ENCODE measurements around the gene PLEKHA3. TPM values are rescaled to one million over a fixed set of nuclear protein-coding genes. Genes with fewer than 3 reads are reported as not detected.

PLEKHA3 gene
- total and polyA plus RNA-seq, 2 experiments from 2014 or later: 8.8 to 15.2 TPM

- TF ChIP-seq EZH2phosphoT487 (IDR thresholded peaks at IDR 0.05; ENCODE audit: unreplicated experiment) (no peak), ZNF331 (CRISPR knock-in tag; IDR thresholded peaks at IDR 0.05; ENCODE audit: low read depth) (no peak), JUNB (IDR thresholded peaks at IDR 0.05; ENCODE audit: unreplicated experiment) (no peak), POLR2AphosphoS5 (IDR thresholded peaks at IDR 0.05; ENCODE audit: low read depth) (no peak)
These were observed 5.7 kb upstream of the PLEKHA3 start (continued) for GRCh38 chr2:178474560-178474959.

DNA sequence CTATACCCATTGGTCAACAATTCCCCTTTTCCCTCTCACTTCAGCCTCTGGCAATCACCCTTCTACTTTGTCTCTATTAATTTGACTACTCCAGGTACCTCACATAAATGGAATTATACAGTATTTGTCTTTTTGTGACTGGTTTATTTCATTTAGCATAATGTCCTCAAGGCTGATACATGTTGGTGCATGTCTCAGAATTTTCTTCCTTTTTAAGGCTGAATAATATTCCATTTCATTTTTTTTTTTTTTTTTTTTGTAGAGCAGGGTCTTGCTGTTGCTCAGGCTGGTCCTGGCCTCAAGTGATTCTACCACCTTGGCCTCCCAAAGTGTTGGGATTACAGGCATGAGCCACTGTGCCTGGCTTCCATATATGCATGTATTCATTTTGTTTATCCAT is 3.8 kb upstream of the PLEKHA3 start:
- TF ChIP-seq EZH2phosphoT487 (IDR thresholded peaks at IDR 0.05; ENCODE audit: unreplicated experiment) (no peak), CREB1 (CRISPR knock-in tag; IDR thresholded peaks at IDR 0.05; ENCODE audit: low read depth) (no peak), STAT1 (IDR thresholded peaks at IDR 0.05; ENCODE audit: unreplicated experiment) (no peak), CTCF (conservative IDR thresholded peaks at IDR 0.05; ENCODE audit: low read depth in 2 of 2) (no peak), NANOG (IDR thresholded peaks at IDR 0.05; ENCODE audit: borderline replicate concordance) (no peak), EZH2 (IDR thresholded peaks at IDR 0.05; ENCODE audit: low read depth, unreplicated experiment) (no peak), ZNF331 (CRISPR knock-in tag; IDR thresholded peaks at IDR 0.05; ENCODE audit: low read depth) (no peak), POLR2AphosphoS5 (IDR thresholded peaks at IDR 0.05; ENCODE audit: low read depth) (no peak), JUNB (IDR thresholded peaks at IDR 0.05; ENCODE audit: unreplicated experiment) (no peak)
- TF ChIP-seq, protein P1, sequence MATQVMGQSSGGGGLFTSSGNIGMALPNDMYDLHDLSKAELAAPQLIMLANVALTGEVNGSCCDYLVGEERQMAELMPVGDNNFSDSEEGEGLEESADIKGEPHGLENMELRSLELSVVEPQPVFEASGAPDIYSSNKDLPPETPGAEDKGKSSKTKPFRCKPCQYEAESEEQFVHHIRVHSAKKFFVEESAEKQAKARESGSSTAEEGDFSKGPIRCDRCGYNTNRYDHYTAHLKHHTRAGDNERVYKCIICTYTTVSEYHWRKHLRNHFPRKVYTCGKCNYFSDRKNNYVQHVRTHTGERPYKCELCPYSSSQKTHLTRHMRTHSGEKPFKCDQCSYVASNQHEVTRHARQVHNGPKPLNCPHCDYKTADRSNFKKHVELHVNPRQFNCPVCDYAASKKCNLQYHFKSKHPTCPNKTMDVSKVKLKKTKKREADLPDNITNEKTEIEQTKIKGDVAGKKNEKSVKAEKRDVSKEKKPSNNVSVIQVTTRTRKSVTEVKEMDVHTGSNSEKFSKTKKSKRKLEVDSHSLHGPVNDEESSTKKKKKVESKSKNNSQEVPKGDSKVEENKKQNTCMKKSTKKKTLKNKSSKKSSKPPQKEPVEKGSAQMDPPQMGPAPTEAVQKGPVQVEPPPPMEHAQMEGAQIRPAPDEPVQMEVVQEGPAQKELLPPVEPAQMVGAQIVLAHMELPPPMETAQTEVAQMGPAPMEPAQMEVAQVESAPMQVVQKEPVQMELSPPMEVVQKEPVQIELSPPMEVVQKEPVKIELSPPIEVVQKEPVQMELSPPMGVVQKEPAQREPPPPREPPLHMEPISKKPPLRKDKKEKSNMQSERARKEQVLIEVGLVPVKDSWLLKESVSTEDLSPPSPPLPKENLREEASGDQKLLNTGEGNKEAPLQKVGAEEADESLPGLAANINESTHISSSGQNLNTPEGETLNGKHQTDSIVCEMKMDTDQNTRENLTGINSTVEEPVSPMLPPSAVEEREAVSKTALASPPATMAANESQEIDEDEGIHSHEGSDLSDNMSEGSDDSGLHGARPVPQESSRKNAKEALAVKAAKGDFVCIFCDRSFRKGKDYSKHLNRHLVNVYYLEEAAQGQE (IDR thresholded peaks at IDR 0.05; ENCODE audit: unreplicated experiment): no peak
- H4K20me1 ChIP-seq (replicated peaks; ENCODE audit: insufficient read depth): no peaks in the 10 kb centered on the region
- H3K27me3 ChIP-seq (ENCODE audit: insufficient read depth): 0 out of 2 replicates have a peak, but pooled peaks cover 8% of the 10 kb centered on the region
- H3F3A ChIP-seq (replicated peaks; ENCODE audit: low read depth): peaks cover 2% of the 10 kb centered on the region; the same call in 1 of the 2 replicates
- no peaks in the 10 kb centered on the region; the same call in 2 of the 3 replicates for H3K9me3 Mint-ChIP-seq
- peaks cover 2% of the 10 kb centered on the region for H3K27me3 Mint-ChIP-seq (ENCODE audit: insufficient read depth, low read depth, poor library complexity)
- no peaks in the 10 kb centered on the region; the same call in 2 of the 3 replicates for H3K36me3 Mint-ChIP-seq (ENCODE audit: low read depth)
- no peak overlapping the region for H3K4me3 Mint-ChIP-seq
- H3K4me1 ChIP-seq (ENCODE audit: insufficient read depth): peaks cover 14% of the 10 kb centered on the region; the same call in 1 of the 2 replicates
- H3K4me1 Mint-ChIP-seq: peaks cover 14% of the 10 kb centered on the region; the same call in 2 of the 3 replicates
- DNase-seq (ENCODE audit: low spot score): no peak
- H2AFZ ChIP-seq: no peak overlapping the region
- H3K79me2 ChIP-seq (replicated peaks; ENCODE audit: insufficient read depth): peaks cover 3% of the 10 kb centered on the region; the same call in 1 of the 2 replicates
- no peak overlapping the region for H3K27ac Mint-ChIP-seq
- no peak overlapping the region for H3K27ac ChIP-seq (ENCODE audit: low read depth)
- H3K9me2 ChIP-seq (ENCODE audit: insufficient read depth): no peaks in the 10 kb centered on the region
- ATAC-seq: no peak
- no peaks in the 10 kb centered on the region for H3K36me3 ChIP-seq (ENCODE audit: insufficient read depth)
- no peak overlapping the region for H3K4me3 ChIP-seq
- H3K4me2 ChIP-seq: no peak overlapping the region

Measured in GM23338 (cell line).